ENCODE data around the gene ALPP.
"Not testable (repeated sequence)": the region's sequence is repeated elsewhere in the genome, so short reads cannot be mapped to it uniquely, and the experiment has no call there.

ALPP gene

GRCh38 chr2:232405943-232406510 is 27.5 kb downstream of the ALPP start:
- no peaks in the 10 kb centered on the region for H3K9me3 ChIP-seq (ENCODE audit: insufficient read depth, low read length)
- H3K27me3 ChIP-seq (ENCODE audit: low read length) = no peaks in the 10 kb centered on the region
- H3F3A ChIP-seq (ENCODE audit: insufficient read depth) = no peaks in the 10 kb centered on the region
- no peaks in the 10 kb centered on the region for H3K79me2 ChIP-seq (ENCODE audit: insufficient read depth, low read length)
- no peak overlapping the region for H3K4me3 ChIP-seq (ENCODE audit: insufficient read depth, low read length, poor library complexity, severe bottlenecking)
- no peak for TF ChIP-seq EZH2phosphoT487 (conservative IDR thresholded peaks at IDR 0.05; ENCODE audit: low read length)
- TF ChIP-seq, protein P1, sequence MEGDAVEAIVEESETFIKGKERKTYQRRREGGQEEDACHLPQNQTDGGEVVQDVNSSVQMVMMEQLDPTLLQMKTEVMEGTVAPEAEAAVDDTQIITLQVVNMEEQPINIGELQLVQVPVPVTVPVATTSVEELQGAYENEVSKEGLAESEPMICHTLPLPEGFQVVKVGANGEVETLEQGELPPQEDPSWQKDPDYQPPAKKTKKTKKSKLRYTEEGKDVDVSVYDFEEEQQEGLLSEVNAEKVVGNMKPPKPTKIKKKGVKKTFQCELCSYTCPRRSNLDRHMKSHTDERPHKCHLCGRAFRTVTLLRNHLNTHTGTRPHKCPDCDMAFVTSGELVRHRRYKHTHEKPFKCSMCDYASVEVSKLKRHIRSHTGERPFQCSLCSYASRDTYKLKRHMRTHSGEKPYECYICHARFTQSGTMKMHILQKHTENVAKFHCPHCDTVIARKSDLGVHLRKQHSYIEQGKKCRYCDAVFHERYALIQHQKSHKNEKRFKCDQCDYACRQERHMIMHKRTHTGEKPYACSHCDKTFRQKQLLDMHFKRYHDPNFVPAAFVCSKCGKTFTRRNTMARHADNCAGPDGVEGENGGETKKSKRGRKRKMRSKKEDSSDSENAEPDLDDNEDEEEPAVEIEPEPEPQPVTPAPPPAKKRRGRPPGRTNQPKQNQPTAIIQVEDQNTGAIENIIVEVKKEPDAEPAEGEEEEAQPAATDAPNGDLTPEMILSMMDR (IDR thresholded peaks at IDR 0.05; ENCODE audit: insufficient read depth, low read length, poor library complexity, severe bottlenecking) = no peak
- H3K9ac ChIP-seq (ENCODE audit: low read length) = no peak overlapping the region
- H3K36me3 ChIP-seq (ENCODE audit: low read length) = no peaks in the 10 kb centered on the region
- no peak overlapping the region for H3K27ac ChIP-seq (ENCODE audit: low read depth, low read length)
- H2AFZ ChIP-seq (ENCODE audit: low read depth, low read length, severe bottlenecking) = no peak overlapping the region
- no peak overlapping the region for H3K4me2 ChIP-seq (ENCODE audit: low read depth, low read length, poor library complexity, severe bottlenecking)
- no peaks in the 10 kb centered on the region for H4K20me1 ChIP-seq (ENCODE audit: low read depth, low read length)
- no peaks in the 10 kb centered on the region for H3K9me2 ChIP-seq (replicated peaks; ENCODE audit: insufficient read depth, low read length)

GRCh38 chr2:232406556-232407310 is 28.2 kb downstream of the ALPP start, which contains the start of gene ALPG:
Gene ALPG (plus strand): TSS chr2:232406844. CDS start chr2:232406895, 51 bp downstream.
- no peak within 1 kb of the TSS for H3K27ac ChIP-seq (ENCODE audit: low read depth, low read length)
- no peak within 1 kb of the TSS for H2AFZ ChIP-seq (ENCODE audit: low read depth, low read length, severe bottlenecking)
- H3K9ac ChIP-seq (ENCODE audit: low read length) = no peak within 1 kb of the TSS
- no peaks in the 10 kb centered on the region for H3K9me2 ChIP-seq (replicated peaks; ENCODE audit: insufficient read depth, low read length)
- H3F3A ChIP-seq (ENCODE audit: insufficient read depth) = no peaks in the 10 kb centered on the region
- H3K4me3 ChIP-seq (ENCODE audit: insufficient read depth, low read length, poor library complexity, severe bottlenecking) = no peak within 1 kb of the TSS
- H4K20me1 ChIP-seq (ENCODE audit: low read depth, low read length) = no peaks in the 10 kb centered on the region
- no peaks in the 10 kb centered on the region for H3K79me2 ChIP-seq (ENCODE audit: insufficient read depth, low read length)
- no peak within 1 kb of the TSS for H3K4me2 ChIP-seq (ENCODE audit: low read depth, low read length, poor library complexity, severe bottlenecking)
- TF ChIP-seq, protein P1 (IDR thresholded peaks at IDR 0.05; ENCODE audit: insufficient read depth, low read length, poor library complexity, severe bottlenecking) = no peak
- no peak for TF ChIP-seq EZH2phosphoT487 (conservative IDR thresholded peaks at IDR 0.05; ENCODE audit: low read length)
- H3K9me3 ChIP-seq (ENCODE audit: insufficient read depth, low read length) = no peaks in the 10 kb centered on the region
- no peaks in the 10 kb centered on the region for H3K36me3 ChIP-seq (ENCODE audit: low read length)
- H3K27me3 ChIP-seq (ENCODE audit: low read length) = no peaks in the 10 kb centered on the region

DNA sequence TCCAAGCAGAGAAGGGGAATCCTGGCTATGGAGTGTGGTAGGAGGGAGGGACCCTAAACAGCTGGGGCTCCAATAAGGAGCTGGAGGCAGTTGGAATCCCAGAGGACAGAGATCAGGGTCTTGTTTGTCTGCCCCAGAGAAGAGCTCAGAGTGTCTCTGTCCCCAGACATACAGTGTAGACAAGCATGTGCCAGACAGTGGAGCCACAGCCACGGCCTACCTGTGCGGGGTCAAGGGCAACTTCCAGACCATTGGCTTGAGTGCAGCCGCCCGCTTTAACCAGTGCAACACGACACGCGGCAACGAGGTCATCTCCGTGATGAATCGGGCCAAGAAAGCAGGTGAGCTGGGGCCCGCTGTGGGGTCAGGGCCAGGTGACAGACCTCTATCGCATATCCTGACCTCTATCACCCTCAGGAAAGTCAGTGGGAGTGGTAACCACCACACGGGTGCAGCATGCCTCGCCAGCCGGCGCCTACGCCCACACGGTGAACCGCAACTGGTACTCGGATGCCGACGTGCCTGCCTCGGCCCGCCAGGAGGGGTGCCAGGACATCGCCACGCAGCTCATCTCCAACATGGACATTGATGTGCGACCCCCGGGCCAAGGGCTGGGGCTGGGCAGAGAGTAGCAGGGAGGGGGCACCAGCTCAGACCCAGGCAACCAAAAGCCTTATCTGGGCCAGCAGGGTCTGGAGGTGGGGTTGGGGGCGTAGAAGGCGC is 29.0 kb downstream of the ALPP start:
- not testable (repeated sequence) for H3K4me2 ChIP-seq (ENCODE audit: low read depth, low read length, poor library complexity, severe bottlenecking); H3F3A ChIP-seq (ENCODE audit: insufficient read depth); H4K20me1 ChIP-seq (ENCODE audit: low read depth, low read length); H3K36me3 ChIP-seq (ENCODE audit: low read length); H3K27ac ChIP-seq (ENCODE audit: low read depth, low read length); H3K9me3 ChIP-seq (ENCODE audit: insufficient read depth, low read length); H2AFZ ChIP-seq (ENCODE audit: low read depth, low read length, severe bottlenecking); H3K9me2 ChIP-seq (replicated peaks; ENCODE audit: insufficient read depth, low read length); H3K79me2 ChIP-seq (ENCODE audit: insufficient read depth, low read length); H3K4me3 ChIP-seq (ENCODE audit: insufficient read depth, low read length, poor library complexity, severe bottlenecking); H3K27me3 ChIP-seq (ENCODE audit: low read length); H3K9ac ChIP-seq (ENCODE audit: low read length)

- H3K9me2 ChIP-seq (replicated peaks; ENCODE audit: insufficient read depth, low read length); H3K79me2 ChIP-seq (ENCODE audit: insufficient read depth, low read length); H2AFZ ChIP-seq (ENCODE audit: low read depth, low read length, severe bottlenecking); H3K9me3 ChIP-seq (ENCODE audit: insufficient read depth, low read length); H4K20me1 ChIP-seq (ENCODE audit: low read depth, low read length); H3K27ac ChIP-seq (ENCODE audit: low read depth, low read length); H3F3A ChIP-seq (ENCODE audit: insufficient read depth); H3K27me3 ChIP-seq (ENCODE audit: low read length); H3K9ac ChIP-seq (ENCODE audit: low read length); H3K4me3 ChIP-seq (ENCODE audit: insufficient read depth, low read length, poor library complexity, severe bottlenecking); H3K4me2 ChIP-seq (ENCODE audit: low read depth, low read length, poor library complexity, severe bottlenecking); H3K36me3 ChIP-seq (ENCODE audit: low read length): not testable (repeated sequence)
Observed at GRCh38 chr2:232408269-232408668, 29.7 kb downstream of the ALPP start.

GRCh38 chr2:232409617-232410016 is 31.1 kb downstream of the ALPP start:
- H3F3A ChIP-seq (ENCODE audit: insufficient read depth); H3K79me2 ChIP-seq (ENCODE audit: insufficient read depth, low read length); H4K20me1 ChIP-seq (ENCODE audit: low read depth, low read length); H3K27me3 ChIP-seq (ENCODE audit: low read length); H3K27ac ChIP-seq (ENCODE audit: low read depth, low read length); H3K4me3 ChIP-seq (ENCODE audit: insufficient read depth, low read length, poor library complexity, severe bottlenecking); H3K9me3 ChIP-seq (ENCODE audit: insufficient read depth, low read length); H3K9ac ChIP-seq (ENCODE audit: low read length); H2AFZ ChIP-seq (ENCODE audit: low read depth, low read length, severe bottlenecking); H3K9me2 ChIP-seq (replicated peaks; ENCODE audit: insufficient read depth, low read length); H3K36me3 ChIP-seq (ENCODE audit: low read length); H3K4me2 ChIP-seq (ENCODE audit: low read depth, low read length, poor library complexity, severe bottlenecking): not testable (repeated sequence)

Data from SU-DHL-6 (cell line).